Neural cell (in vitro differentiated cells): Measurements from ENCODE around the gene ERBB3. TPM values are rescaled to one million over a fixed set of nuclear protein-coding genes. Genes with fewer than 3 reads are reported as not detected.

Experiments
- H2AFZ ChIP-seq: fragments of 200-600, 300-800 bp; sonication (generic), shearing (Covaris generic); 2 replicates; pipeline ENCODE4 v1.6.0; 2014; ENCODE audit warnings: low read depth, mild to moderate bottlenecking, antibody characterized with exemption, low read length, moderate library complexity
- H3F3A ChIP-seq: fragments of 200-600 bp; shearing (Covaris generic); 2 replicates; pipeline ENCODE4 v1.6.1; 2016; ENCODE audit warnings: mild to moderate bottlenecking, moderate library complexity, mixed read lengths, antibody characterized with exemption, low read length; ENCODE audit not compliant: insufficient read depth, poor library complexity, severe bottlenecking
- H3K27ac ChIP-seq: fragments of 200-600, 300-800 bp; sonication (generic), shearing (Covaris generic); 2 replicates; pipeline ENCODE4 v1.5.1; 2014; ENCODE audit warnings: mild to moderate bottlenecking, low read length, moderate library complexity
- H3K27me3 ChIP-seq: fragments of 300-800, 200-600 bp; sonication (generic), shearing (Covaris generic); 2 replicates; pipeline ENCODE4 v1.6.0; 2014; ENCODE audit warnings: mild to moderate bottlenecking, low read depth, low read length, moderate library complexity; ENCODE audit not compliant: insufficient read depth
- H3K36me3 ChIP-seq: fragments of 300-800, 200-600 bp; sonication (generic), shearing (Covaris generic); 2 replicates; pipeline ENCODE4 v1.5.1; 2014; ENCODE audit warnings: mild to moderate bottlenecking, antibody characterized with exemption, low read length, moderate library complexity; ENCODE audit not compliant: insufficient read depth
- H3K4me2 ChIP-seq: fragments of 300-800, 200-600 bp; sonication (generic), shearing (Covaris generic); 2 replicates; pipeline ENCODE4 v1.6.0; 2014; ENCODE audit warnings: mild to moderate bottlenecking, low read length
- H3K4me3 ChIP-seq: fragments of 300-800, 200-600 bp; sonication (generic), shearing (Covaris generic); 2 replicates; pipeline ENCODE4 v1.5.1; 2014; ENCODE audit warnings: mild to moderate bottlenecking, low read length, moderate library complexity
- H3K79me2 ChIP-seq: fragments of 200-600 bp; shearing (Covaris generic); replicated peaks from 2 replicates; pipeline ENCODE4 v1.6.0; 2014; ENCODE audit warnings: mild to moderate bottlenecking, low read length, moderate library complexity; ENCODE audit not compliant: insufficient read depth
- H3K9ac ChIP-seq: fragments of 300-800, 200-600 bp; sonication (generic), shearing (Covaris generic); 2 replicates; pipeline ENCODE4 v1.6.1; 2016; ENCODE audit warnings: mild to moderate bottlenecking, low read length, mixed read lengths
- H3K9me2 ChIP-seq: fragments of 200-600 bp; shearing (Covaris generic); 2 replicates; pipeline ENCODE4 v1.6.1; 2016; ENCODE audit warnings: mild to moderate bottlenecking, low read length, mixed read lengths; ENCODE audit not compliant: insufficient read depth
- H3K9me3 ChIP-seq: fragments of 200-600, 300-800 bp; sonication (generic), shearing (Covaris generic); 2 replicates; pipeline ENCODE4 v1.6.1; 2016; ENCODE audit warnings: mild to moderate bottlenecking, mixed run types, low read length, moderate library complexity, mixed read lengths
- H4K20me1 ChIP-seq: fragments of 200-600 bp; shearing (Covaris generic); 2 replicates; pipeline ENCODE4 v1.6.1; 2016; ENCODE audit warnings: mild to moderate bottlenecking, mixed run types; ENCODE audit not compliant: insufficient read depth
- EP300 ChIP-seq: fragments of 450-650 bp; conservative IDR thresholded peaks from 2 replicates; pipeline ENCODE4 v1.6.1; 2014; ENCODE audit warnings: antibody characterized with exemption, mild to moderate bottlenecking, moderate library complexity; ENCODE audit not compliant: poor library complexity, severe bottlenecking
- EZH2 ChIP-seq: fragments of 200-600, 300-800 bp; shearing (Covaris generic), sonication (generic); IDR thresholded peaks from 2 replicates; pipeline ENCODE4 v1.6.1; 2014; ENCODE audit warnings: antibody characterized with exemption, low read length, borderline replicate concordance, mild to moderate bottlenecking; ENCODE audit not compliant: insufficient read depth, poor library complexity, severe bottlenecking
- MXI1 ChIP-seq: fragments of 450-650 bp; conservative IDR thresholded peaks from 2 replicates; pipeline ENCODE4 v1.6.1; 2014; ENCODE audit warnings: antibody characterized with exemption, mild to moderate bottlenecking; ENCODE audit not compliant: poor library complexity, severe bottlenecking
- POLR2AphosphoS5 ChIP-seq: IDR thresholded peaks from 2 replicates; pipeline ENCODE4 v1.6.1; 2012
- RAD21 ChIP-seq: fragments of 450-650 bp; conservative IDR thresholded peaks from 2 replicates; pipeline ENCODE4 v1.6.1; 2014; ENCODE audit warnings: antibody characterized with exemption, mild to moderate bottlenecking, moderate library complexity
- SMC3 ChIP-seq: fragments of 450-650 bp; conservative IDR thresholded peaks from 2 replicates; pipeline ENCODE4 v1.6.1; 2014; ENCODE audit warnings: antibody characterized with exemption, mild to moderate bottlenecking, moderate library complexity; ENCODE audit not compliant: poor library complexity
- TAF1 ChIP-seq: IDR thresholded peaks from 2 replicates; pipeline ENCODE4 v1.6.1; 2012; ENCODE audit warnings: low read depth
- polyA plus RNA-seq: library from polyadenylated mRNA; depleted of rRNA; stranded (reverse); fragments of >200 nt; gene quantifications from 2 replicates; pipeline ENCODE4 v1.2.3, GENCODE V29; 2014
- TF ChIP-seq, protein P1 (sequence below): fragments of 450-650 bp; IDR thresholded peaks from 2 replicates; pipeline ENCODE4 v1.5.1; 2014; ENCODE audit warnings: antibody characterized with exemption, mild to moderate bottlenecking, moderate library complexity; ENCODE audit not compliant: poor library complexity, severe bottlenecking
- TF ChIP-seq, protein P2 (sequence below): IDR thresholded peaks from 2 replicates; pipeline ENCODE4 v1.6.1; 2012; ENCODE audit warnings: borderline replicate concordance

ERBB3 gene
- polyA plus RNA-seq, 1 donor from 2014 or later, result 0.58 TPM

DNA sequence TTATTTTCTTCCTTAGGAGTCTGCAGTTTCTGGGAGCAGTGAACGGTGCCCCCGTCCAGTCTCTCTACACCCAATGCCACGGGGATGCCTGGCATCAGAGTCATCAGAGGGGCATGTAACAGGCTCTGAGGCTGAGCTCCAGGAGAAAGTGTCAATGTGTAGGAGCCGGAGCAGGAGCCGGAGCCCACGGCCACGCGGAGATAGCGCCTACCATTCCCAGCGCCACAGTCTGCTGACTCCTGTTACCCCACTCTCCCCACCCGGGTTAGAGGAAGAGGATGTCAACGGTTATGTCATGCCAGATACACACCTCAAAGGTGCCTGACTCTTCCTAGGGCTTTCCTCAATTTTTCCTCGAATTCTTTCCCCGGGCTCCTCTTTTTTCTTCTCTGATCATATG, 21.1 kb downstream of the ERBB3 start:
- Histone ChIP-seq H3K4me3 (no peak overlapping the region), H3K27me3 (no peaks in the 10 kb centered on the region), H3K36me3 (no peaks in the 10 kb centered on the region), H3K9ac (no peak overlapping the region), H3F3A (no peaks in the 10 kb centered on the region), H3K27ac (no peak overlapping the region), H4K20me1 (no peaks in the 10 kb centered on the region), H3K9me2 (no peaks in the 10 kb centered on the region), H3K9me3 (no peaks in the 10 kb centered on the region), H3K79me2 (peaks cover 14% of the 10 kb centered on the region), H3K4me2 (no peak overlapping the region), H2AFZ (no peak overlapping the region)
- TF ChIP-seq MXI1 (no peak), EP300 (no peak), RAD21 (no peak), EZH2 (no peak), SMC3 (no peak), TAF1 (no peak), POLR2AphosphoS5 (no peak)
- TF ChIP-seq, protein P1, sequence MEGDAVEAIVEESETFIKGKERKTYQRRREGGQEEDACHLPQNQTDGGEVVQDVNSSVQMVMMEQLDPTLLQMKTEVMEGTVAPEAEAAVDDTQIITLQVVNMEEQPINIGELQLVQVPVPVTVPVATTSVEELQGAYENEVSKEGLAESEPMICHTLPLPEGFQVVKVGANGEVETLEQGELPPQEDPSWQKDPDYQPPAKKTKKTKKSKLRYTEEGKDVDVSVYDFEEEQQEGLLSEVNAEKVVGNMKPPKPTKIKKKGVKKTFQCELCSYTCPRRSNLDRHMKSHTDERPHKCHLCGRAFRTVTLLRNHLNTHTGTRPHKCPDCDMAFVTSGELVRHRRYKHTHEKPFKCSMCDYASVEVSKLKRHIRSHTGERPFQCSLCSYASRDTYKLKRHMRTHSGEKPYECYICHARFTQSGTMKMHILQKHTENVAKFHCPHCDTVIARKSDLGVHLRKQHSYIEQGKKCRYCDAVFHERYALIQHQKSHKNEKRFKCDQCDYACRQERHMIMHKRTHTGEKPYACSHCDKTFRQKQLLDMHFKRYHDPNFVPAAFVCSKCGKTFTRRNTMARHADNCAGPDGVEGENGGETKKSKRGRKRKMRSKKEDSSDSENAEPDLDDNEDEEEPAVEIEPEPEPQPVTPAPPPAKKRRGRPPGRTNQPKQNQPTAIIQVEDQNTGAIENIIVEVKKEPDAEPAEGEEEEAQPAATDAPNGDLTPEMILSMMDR, result no peak
- TF ChIP-seq, protein P2, sequence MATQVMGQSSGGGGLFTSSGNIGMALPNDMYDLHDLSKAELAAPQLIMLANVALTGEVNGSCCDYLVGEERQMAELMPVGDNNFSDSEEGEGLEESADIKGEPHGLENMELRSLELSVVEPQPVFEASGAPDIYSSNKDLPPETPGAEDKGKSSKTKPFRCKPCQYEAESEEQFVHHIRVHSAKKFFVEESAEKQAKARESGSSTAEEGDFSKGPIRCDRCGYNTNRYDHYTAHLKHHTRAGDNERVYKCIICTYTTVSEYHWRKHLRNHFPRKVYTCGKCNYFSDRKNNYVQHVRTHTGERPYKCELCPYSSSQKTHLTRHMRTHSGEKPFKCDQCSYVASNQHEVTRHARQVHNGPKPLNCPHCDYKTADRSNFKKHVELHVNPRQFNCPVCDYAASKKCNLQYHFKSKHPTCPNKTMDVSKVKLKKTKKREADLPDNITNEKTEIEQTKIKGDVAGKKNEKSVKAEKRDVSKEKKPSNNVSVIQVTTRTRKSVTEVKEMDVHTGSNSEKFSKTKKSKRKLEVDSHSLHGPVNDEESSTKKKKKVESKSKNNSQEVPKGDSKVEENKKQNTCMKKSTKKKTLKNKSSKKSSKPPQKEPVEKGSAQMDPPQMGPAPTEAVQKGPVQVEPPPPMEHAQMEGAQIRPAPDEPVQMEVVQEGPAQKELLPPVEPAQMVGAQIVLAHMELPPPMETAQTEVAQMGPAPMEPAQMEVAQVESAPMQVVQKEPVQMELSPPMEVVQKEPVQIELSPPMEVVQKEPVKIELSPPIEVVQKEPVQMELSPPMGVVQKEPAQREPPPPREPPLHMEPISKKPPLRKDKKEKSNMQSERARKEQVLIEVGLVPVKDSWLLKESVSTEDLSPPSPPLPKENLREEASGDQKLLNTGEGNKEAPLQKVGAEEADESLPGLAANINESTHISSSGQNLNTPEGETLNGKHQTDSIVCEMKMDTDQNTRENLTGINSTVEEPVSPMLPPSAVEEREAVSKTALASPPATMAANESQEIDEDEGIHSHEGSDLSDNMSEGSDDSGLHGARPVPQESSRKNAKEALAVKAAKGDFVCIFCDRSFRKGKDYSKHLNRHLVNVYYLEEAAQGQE, result no peak

DNA sequence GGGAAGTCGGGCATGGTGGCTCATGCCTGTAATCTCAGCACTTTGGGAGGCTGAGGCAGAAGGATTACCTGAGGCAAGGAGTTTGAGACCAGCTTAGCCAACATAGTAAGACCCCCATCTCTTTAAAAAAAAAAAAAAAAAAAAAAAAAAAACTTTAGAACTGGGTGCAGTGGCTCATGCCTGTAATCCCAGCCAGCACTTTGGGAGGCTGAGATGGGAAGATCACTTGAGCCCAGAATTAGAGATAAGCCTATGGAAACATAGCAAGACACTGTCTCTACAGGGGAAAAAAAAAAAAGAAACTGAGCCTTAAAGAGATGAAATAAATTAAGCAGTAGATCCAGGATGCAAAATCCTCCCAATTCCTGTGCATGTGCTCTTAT, 22.7 kb downstream of the ERBB3 start:
- H3K79me2 ChIP-seq, result peaks cover 24% of the 10 kb centered on the region
- TF ChIP-seq EZH2 (no peak), TAF1 (no peak), EP300 (no peak), RAD21 (no peak), SMC3 (no peak), POLR2AphosphoS5 (no peak), MXI1 (no peak)
- TF ChIP-seq, protein P1, result no peak
- TF ChIP-seq, protein P2, result no peak
- no peaks in the 10 kb centered on the region for H3K9me3 ChIP-seq
- H3K9me2 ChIP-seq, result no peaks in the 10 kb centered on the region
- no peak overlapping the region for H3K4me2 ChIP-seq
- no peak overlapping the region for H3K4me3 ChIP-seq
- no peak overlapping the region for H3K9ac ChIP-seq
- H3F3A ChIP-seq, result no peaks in the 10 kb centered on the region
- H2AFZ ChIP-seq, result no peak overlapping the region
- H3K36me3 ChIP-seq, result no peaks in the 10 kb centered on the region
- H3K27me3 ChIP-seq, result no peaks in the 10 kb centered on the region
- no peaks in the 10 kb centered on the region for H4K20me1 ChIP-seq
- no peak overlapping the region for H3K27ac ChIP-seq
